GM19351 (cell line): Measurements from ENCODE around the gene CSPG4.
"Not testable (repeated sequence)": the region's sequence is repeated elsewhere in the genome, so short reads cannot be mapped to it uniquely, and the experiment has no call there.

Source experiments
- ATAC-seq: cut with Tn5 transposase; IDR thresholded peaks from one replicate; pipeline ENCODE4 v1.9.1; 2021; ENCODE audit warnings: mild to moderate bottlenecking, moderate library complexity; ENCODE audit not compliant: unreplicated experiment

CSPG4 gene

DNA sequence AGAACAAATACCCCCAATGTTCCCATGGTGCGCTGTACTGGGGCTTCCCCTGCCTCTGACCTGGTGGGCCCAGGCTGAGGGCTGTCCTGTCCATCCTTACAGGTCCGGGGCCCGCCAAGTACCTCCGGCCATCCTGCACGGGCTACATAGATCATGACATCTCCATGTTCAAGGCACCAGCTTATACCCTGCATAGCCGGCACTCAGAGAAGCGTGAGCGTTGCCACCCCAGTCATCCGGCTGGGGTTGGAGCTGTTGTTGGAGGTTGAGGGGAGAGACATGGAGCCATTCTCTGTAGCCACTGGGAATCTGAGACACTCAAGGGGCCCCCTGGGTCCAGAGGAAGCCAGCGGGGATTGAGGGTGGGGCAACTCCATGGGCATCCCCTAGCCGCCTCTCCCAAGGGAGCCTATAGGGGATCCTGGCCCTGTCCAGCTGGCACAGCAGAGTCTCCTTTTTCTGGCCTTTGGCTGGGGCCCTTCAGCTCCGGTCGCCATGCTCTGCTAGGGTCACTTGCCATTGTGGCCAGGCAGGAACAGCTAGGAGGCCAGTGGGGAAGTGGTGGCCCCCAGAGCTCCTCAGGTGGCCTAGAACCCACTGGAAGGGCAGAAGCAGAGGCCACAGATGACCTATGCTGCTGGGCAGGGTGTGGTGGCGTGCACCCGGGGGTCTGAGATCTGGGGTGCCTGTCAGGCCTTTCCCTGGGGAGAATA is 12.5 kb upstream of the CSPG4 start:
- no peak for ATAC-seq

DNA sequence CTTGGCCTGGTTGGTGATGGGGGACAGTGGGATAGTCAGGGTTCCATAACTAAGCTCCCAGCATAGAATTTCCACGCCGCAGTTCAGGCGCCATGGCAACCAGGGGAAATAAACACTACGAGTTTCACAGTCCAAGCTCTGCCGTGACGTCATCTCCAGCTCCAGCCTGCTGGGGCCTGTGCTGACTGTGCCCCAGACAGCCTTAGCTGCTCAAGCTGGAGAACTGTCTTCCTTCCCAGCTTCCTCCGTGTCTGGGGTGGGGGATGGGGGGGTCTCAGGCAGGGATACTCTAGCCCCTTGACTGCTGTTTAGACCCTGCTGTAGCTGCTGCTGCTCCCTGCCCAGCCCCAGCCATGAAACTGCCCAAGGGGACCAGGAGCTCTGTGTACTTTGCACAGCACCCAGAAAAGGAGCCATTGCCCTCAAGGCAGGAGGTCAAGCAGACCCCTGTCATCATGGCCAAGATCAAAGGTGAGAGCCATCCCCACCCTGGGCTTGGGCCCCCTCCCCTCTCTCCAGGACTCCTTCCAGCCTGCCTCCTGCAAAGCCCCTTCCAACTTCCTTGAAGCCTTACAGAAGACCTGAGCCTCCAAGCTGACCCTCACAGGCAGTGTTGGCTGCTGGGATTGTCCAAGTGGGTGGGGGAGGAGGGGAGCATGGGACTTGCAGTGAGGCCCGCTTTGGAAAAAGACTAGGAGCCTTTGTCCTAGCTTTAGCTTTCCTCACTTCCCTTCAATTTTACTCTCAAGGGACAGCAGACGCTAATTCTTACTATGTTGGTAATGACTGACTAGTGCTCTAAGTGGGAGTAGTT is 11.4 kb upstream of the CSPG4 start:
- no peak for ATAC-seq

DNA sequence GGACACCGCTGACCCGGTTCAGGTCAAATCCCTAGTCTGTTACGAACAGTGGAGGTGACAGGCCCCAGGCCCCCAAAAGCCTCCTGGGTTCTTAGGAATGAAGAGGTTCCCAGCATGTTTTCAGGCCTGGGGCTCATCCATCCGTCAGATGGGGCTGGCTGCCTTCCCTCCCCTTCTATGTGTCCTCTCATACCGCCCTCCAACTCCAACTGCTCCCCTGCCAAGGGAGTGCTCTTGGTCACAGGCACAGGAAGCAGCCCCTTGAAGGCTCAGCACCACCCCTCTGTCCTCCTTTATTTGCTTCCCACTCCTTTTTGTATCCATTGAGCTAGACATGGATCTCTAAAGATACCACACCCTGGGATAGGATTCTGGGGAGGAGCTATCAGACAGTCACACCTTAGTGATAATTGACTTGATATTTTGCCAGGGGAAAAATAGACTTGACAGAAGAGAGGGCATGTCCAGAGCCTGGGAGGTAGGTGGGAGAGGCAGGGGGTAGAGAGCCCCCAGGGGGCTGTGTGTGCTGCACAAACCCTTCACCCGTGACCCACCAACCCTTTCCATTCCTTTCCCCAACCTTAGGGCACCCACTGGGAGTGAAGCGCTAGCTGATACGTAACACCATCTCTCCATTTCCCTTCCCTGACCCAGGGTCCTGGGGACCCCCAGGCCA is 10.7 kb upstream of the CSPG4 start:
- ATAC-seq: no peak

DNA sequence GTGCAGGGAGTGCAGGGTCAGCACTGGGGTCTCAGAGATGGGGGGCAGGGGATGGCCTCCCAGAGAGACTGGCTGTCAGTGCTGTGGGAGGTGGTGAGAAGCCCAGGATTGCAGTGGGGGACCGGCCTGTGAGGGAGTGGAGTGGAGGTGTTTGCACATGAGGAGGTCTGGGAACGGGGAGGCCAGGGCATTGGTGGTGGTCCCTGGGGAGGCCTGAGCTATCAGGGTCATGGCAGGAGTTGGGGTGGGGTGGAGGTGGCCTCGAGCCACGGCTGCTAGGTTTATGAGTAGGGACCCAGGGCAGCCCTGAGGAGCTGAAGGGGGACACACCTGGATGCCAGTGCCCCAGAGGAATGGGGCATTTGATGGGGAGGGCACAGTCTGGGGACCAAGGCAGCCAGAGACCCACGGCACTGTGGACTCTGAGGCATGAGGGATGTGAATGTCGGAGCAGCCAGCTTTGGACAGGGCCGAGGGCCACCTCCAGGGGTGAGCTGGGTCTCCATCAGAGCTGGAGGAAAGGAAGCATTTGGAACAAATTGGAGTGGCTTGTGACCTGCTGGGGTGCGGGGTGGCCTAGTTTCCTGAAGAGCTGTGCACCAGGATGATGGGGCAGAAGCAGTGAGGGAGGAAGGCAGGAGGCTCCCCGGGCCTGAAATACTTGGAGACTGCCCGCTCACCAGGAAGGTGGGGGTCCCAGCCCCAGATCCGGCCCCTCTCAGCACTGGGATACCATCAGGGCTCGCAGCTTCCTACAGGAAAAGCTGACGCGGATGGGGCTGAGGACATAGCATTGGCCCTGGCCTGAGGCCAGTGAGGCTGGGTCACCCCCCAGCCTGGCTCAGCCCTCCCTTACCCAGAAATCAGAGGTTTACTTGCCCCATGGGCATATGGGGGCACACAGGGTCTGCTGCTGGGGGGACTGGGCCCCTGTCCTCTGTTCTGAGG is 9.5 kb upstream of the CSPG4 start:
- ATAC-seq: no peak

DNA sequence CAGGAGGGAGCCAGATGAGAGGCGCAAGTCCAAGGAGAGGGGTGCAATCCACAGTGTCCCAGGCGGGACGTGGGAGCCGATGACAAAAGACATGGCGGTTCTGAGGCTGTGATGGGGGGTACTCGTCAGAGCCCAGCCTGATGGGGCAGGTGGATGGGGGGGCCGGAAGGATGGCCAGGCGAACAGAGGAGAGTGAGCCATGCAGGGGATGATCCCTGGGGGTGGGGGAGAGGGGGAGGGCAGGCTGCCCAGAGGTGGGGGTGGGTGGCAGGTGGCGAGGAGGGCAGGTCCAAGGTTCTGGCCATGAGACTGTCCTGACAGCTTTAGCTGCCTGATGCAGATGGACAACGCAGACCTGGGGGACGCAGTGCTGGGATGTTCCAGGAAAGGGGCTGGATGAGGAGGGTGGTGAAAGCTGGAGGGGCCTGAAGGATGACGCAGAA is 8.9 kb upstream of the CSPG4 start:
- ATAC-seq: no peak

DNA sequence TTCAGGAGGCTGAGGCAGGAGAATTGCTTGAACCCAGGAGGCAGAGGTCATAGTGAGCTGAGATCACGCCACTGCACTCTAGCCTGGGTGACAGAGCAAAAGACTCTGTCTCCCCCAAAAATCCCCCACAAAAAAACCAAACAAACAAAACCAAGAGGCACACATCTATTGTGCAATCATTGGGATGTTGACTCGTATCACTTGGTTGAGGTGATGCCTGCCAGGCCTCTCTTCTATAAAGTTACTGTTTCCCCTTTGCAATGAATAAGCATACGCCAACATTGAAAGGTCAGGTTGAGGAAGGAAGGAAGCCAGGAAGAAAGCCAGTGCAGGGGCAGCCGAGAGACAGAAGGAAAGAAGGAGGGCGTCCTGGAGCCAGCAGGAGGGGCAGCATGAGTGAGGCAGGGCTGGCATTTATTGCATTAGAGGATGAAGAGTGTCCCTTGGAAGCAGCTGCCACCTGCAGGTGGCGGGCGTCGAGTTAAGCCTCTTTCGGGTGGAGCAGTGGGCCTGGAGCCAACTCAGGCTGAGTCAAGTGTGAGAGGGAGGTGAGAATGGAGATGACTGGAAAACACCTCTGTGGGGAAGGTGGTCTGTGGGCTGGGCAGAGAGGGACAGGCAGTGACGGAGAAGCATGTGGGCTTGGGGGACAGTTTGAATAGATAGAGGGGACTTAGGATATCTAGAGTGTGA is 8.3 kb upstream of the CSPG4 start:
- no peak for ATAC-seq

DNA sequence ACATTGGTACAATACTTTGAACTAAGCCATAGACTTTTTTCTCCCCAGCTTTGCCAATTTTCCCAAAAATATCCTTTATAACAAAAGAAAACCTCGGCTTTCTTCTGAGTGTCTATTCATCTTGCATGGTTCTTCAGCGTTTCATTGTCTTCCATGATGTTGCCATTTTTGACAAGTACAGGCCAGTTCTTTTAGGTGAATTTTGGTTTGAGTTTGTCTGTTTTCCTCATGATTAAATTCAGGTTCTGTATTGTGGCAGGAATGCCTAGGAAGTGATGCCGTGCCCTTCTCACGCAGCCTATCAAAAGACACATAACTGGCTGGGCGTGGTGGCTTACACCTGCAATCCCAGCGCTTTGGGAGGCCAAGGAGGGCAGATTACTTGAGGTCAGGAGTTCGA is 7.6 kb upstream of the CSPG4 start:
- ATAC-seq: no peak

DNA sequence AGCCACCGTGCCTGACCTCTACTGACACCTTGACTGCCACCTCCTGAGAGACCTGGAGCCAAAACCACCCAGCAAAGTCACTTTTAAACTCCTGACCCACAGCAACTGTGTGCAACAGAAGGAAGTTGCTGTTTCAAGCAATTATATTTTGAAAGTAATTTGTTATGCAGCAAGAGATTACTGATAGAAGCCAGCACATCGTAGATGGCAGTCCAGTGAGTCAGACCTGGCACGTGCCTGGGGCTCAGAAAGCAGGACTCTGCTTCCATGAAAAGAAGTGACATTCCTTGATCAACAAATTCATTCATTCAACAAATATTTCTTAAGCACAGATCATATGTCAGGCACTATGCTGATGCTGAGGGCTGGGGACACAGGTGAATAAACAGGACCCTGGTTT is 5.7 kb upstream of the CSPG4 start:
- no peak for ATAC-seq

DNA sequence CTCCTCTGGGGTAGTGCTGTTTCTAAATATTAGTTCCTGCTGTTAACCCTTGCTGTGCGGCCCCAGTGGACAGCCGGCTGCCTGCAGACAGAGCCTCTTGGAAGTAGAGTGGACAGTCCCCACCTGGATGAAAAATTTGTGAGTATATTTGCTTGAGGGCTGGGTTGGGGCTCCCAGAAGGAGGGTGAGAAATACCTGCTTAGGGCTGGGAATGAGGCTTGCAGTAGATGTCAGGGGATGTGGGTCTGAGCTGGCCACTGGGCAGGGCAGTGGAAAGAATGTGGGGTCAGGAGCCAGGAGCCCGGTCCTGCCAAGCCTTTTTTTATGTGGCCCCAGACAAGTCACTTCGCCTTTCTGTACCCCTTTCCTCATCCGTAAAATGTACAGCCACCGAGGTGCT is 4.4 kb upstream of the CSPG4 start:
- ATAC-seq: not testable (repeated sequence)

DNA sequence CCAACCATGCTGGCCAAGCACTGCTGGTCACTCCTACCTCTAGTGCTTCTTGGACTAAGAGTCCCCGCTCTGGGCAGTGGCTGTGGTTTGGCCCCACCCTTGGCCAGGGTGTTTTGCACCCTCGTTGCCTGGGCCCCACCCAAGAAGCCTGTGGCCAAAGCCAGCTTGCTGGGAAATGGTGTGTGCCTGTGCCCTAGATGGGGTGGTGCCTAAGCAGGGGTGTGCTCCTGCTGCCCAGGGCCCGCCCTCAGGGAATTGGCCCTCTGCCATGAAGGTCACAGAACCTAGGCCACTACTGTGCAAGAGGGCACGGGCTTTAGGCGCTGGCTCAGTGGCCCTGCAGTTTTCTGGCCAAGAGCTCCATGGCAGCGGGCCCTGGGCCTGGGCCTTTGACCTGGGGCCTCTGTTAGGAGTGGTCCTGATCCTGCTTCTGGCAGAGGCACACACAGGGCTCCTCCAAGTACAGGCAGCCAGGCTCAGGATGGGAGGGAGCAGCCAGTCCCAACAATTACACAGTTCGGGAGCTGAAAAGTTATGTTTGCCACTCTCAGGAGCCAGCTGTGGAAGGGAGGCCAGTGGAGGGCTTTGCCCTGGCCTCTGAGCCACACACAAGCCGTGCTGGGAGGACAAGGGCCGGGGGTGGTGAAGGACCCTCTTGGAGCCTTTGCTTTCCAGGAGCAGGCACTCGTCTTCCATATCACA is 3.8 kb upstream of the CSPG4 start:
- not testable (repeated sequence) for ATAC-seq

DNA sequence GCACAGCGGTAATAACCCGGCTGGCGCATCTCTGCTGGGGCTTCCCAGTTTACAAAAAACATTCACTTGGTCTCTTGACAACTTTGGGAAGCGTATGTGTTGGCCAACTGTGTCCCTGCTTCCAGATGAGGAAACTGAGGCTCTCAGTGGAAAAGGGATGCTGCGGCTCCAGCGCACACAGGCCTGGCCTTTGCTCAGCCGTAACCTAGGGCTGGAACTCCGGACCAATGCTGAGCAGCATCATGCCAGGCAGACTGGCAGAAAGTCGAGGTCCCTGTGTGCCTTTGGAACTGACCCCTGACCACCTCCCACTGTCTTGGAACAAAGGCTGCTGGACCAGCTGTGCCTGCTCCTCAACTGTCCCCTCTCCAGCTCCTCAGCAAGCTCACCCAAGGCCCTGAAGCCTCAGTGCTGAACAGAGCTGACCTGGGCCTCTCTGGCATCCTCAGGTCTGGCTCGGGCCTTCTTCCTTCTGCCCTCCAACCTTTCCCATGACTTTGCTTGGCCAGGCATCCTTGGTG is 2.7 kb upstream of the CSPG4 start:
- not testable (repeated sequence) for ATAC-seq

DNA sequence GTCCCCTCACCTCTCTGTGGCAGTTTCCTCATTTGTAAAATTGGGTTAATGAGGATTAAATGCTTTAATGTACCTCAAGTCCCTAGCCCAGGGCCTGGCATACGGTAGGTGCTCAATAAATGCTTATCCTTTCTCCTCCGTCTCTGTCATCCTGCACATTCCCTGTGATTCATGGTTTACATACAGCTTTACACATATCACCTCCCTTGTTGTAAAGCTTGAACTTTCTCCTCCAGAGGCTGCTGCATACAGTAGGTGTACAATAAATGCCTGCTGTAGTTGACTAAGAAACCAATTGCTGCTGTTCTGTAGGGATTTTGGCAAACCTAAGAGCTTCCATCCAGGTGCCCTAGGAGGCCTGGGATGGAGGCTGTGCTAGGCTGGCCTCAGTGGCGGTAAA is 1.5 kb upstream of the CSPG4 start:
- no peak for ATAC-seq

DNA sequence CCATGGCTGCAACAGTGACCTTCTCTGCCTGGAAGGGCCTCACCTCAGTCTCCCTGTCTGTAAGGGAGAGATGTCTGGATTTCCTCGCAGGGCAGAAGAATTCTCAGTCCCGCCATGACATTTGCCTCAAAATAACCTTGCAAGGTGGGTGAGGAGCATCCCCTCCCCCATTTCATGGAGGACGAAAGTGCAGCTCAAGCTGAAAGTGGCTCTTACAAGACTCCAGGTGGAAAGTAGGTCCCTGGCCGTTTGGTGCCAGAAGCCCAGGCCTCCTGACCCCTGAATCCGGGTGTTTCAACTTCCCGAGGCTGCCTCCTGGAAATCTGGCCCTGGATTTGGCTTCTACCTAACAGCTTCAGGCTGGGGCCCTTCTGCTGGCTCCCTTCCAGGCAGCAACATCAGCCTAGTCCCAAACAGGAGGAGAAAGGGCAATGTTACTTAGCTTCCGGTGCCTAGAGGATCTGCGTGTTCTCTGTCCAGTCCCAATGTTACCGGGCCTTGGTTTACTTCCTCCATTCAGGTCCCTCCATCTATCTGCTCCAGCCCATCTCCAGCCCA is 769 bp upstream of the CSPG4 start:
- no peak for ATAC-seq

DNA sequence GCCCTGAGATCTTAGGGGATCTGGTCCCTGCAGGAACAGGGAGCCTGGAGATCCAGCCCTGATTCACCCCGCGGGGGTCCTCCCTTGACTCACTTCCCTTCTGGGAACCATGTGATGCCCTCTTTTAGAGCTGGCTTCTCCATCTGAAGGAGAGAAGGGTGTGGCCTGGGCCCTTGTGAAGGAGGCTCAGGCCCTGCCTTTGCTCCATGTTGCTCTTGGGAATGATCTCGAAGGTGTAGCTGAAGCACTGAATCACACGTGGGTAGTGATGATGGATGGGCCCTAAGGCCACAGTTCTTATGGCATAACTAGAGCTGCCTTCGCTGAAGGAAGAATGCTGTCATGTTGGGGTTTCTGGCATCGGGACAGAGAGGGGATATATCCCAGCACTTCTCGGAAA is 1.2 kb downstream of the CSPG4 start:
- ATAC-seq: not testable (repeated sequence)

DNA sequence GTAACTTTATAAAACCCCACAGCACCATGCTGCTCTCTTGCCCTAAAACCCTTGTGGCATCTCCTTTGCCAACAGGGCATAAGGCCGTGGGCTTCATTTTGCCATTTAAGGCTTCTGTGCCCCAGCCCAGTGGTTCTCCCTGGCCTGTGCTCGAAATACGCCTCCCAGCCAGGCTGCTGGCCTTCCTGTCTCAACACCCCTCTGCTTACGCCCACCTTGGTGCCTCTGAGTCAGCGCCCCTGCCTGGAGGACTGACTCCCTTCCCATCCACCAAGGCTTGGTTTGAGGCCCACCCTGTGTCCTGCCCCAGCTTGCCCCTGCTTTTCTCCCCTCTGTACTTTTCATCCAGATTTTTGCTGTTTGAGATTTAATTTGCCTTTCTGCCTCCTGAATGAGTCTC is 1.8 kb downstream of the CSPG4 start:
- not testable (repeated sequence) for ATAC-seq

DNA sequence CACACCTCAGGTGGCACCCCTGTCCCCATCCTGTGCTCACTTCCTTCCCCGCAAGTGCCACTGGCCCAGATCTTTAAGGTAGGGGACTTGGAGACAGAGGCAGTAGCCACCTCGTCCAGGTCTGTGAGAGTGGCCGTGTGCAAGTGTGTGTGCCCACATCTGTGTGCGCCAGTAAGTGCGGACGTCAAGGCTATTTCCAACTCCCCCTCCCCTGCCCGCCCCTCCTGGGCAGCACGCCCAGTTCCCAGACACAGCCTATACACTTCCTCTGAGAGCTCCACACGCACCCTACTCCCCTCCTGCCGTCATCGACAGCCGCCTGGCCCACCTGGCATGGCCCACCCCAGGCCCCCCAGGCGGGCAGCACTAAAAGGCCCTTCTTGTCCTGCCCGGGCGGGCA is 3.2 kb downstream of the CSPG4 start:
- ATAC-seq: not testable (repeated sequence)

DNA sequence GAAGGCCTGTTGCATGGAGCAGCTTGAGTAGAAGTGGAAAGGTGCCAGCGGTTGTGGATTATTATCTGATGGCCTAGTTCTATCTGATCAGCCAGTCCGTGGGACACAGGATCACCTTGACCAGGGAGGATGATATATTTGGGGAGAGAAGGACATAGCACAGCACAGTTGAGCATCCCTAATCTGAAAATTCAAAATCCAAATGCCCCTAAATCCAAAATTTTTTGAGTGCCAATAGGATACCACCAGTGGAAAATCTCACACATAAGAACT is 6.0 kb downstream of the CSPG4 start:
- no peak for ATAC-seq

DNA sequence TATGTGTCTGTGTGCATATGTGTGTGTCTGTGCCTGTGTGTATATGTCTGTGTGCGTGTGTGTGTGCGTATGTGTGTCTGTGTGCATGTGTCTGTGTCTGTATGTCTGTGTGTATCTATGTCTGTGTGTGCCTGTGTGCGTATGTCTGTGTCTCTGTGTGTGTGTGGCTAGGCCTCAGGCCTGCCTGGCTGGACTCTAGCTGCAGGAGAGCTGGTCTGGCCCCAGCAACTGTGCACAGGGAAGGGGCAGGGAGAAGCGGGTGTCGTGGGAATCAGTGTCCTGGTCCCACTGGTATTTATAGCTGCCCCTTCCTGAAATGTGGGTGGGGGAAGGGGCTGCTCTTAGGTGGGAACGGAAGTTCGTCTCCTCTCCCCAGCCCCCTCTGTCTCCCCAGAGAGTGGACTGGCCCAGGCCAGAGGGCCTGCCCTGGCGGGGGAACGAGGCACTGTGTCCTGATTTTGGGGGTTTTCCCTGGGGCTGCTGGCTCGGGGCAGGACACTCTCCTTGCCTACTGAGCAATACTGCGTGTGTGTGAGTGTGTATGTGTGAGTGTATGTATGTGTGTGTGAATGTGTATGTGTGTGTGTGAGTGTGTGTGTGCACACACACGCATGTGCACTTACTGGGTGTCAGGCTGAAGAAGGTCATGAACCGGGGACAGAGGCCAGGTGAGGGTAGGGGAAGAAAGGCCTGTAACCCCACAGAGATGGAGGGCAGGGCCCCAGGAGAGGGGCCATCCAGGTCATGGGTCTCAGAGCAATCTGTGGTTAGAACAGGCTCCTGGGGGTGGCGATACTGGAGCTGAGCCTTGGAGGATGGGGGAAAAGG is 6.6 kb downstream of the CSPG4 start:
- no peak for ATAC-seq
